Activated CD8-positive, alpha-beta T cell treated with anti-CD3 and anti-CD28 coated beads, Interleukin-2, amount 10 ng/mL, durations not matched to agents 7 days and 5 days (primary cell): ENCODE data around the gene TMEM106C. TPM values are rescaled to one million over a fixed set of nuclear protein-coding genes. Genes with fewer than 3 reads are reported as not detected.

ENCODE experiments used
- ATAC-seq: fragments of 150-1000 bp; cut with Tn5 transposase; one replicate; pipeline ENCODE4 v1.10.0; 2021; ENCODE audit warnings: moderate library complexity
- CTCF ChIA-PET: fragments of 350-600 bp; sonication (Branson Sonifier 250); formaldehyde crosslinking; loops from one replicate; lab custom pipeline; 2021; ENCODE audit warnings: antibody characterized with exemption; lab: Charles Lee
- POLR2A ChIA-PET: fragments of 350-600 bp; sonication (Branson Sonifier 250); formaldehyde crosslinking; loops from one replicate; lab custom pipeline; 2021; ENCODE audit warnings: antibody characterized with exemption; lab: Charles Lee
- DNase-seq: peaks from one replicate; pipeline ENCODE4 v3.0.0-alpha.2; 2020
- H3K27ac Mint-ChIP-seq: one replicate; pipeline ENCODE4 v1.8.0; 2021; ENCODE audit warnings: mild to moderate bottlenecking, mixed read lengths
- H3K27me3 Mint-ChIP-seq: one replicate; pipeline ENCODE4 v1.8.0; 2021; ENCODE audit warnings: low read depth, mixed read lengths
- H3K36me3 Mint-ChIP-seq: one replicate; pipeline ENCODE4 v1.8.0; 2021; ENCODE audit warnings: low read depth, mixed read lengths
- H3K4me1 Mint-ChIP-seq: one replicate; pipeline ENCODE4 v1.8.0; 2021; ENCODE audit warnings: low read depth, mixed read lengths
- H3K4me3 Mint-ChIP-seq: one replicate; pipeline ENCODE4 v1.8.0; 2021; ENCODE audit warnings: mild to moderate bottlenecking, mixed read lengths
- H3K9me3 Mint-ChIP-seq: one replicate; pipeline ENCODE4 v1.8.0; 2022; ENCODE audit warnings: mixed read lengths; ENCODE audit not compliant: insufficient read depth
- total RNA-seq, 2 experiments: library from RNA; stranded (reverse); gene quantifications; one replicate each; pipeline ENCODE4 v1.2.3, GENCODE V29; 2021

The TMEM106C gene
- total RNA-seq, 2 experiments from 2014 or later = 139 to 140 TPM

- no peaks in the 10 kb centered on the region for H3K9me3 Mint-ChIP-seq
- POLR2A ChIA-PET = no interaction called here
- no peak for DNase-seq
- no peak for ATAC-seq
- no peak overlapping the region for H3K4me3 Mint-ChIP-seq
- no peaks in the 10 kb centered on the region for H3K4me1 Mint-ChIP-seq
- CTCF ChIA-PET = no interaction called here
- H3K36me3 Mint-ChIP-seq = peaks cover 9% of the 10 kb centered on the region
- H3K27ac Mint-ChIP-seq = no peak overlapping the region
- H3K27me3 Mint-ChIP-seq = peaks cover 2% of the 10 kb centered on the region
These were observed 9.5 kb downstream of the TMEM106C start for GRCh38 chr12:47972895-47973294.

- POLR2A ChIA-PET = no interaction called here
- CTCF ChIA-PET = no interaction called here
- DNase-seq = no peak
- Mint-ChIP-seq H3K36me3 (peaks cover 4% of the 10 kb centered on the region), H3K27me3 (peaks cover 3% of the 10 kb centered on the region), H3K4me1 (no peaks in the 10 kb centered on the region), H3K9me3 (no peaks in the 10 kb centered on the region), H3K27ac (no peak overlapping the region), H3K4me3 (no peak overlapping the region)
- ATAC-seq = no peak
These were observed 10.5 kb downstream of the TMEM106C start for GRCh38 chr12:47973870-47974269.

GRCh38 chr12:47975036-47975620 is 11.7 kb downstream of the TMEM106C start:
- POLR2A ChIA-PET = interaction anchor here (1.0 kb wide), 1 partner anchor 8 kb away, joined by 4 read pairs; no protein-coding TSS in a partner anchor
- CTCF ChIA-PET = interaction anchor here (1.9 kb wide), 1 partner anchor 12 kb away, joined by 5 read pairs; the partner anchor contains the start of gene TMEM106C
- Mint-ChIP-seq H3K4me3 (no peak overlapping the region), H3K9me3 (no peaks in the 10 kb centered on the region), H3K4me1 (no peaks in the 10 kb centered on the region), H3K27ac (no peak overlapping the region), H3K36me3 (no peaks in the 10 kb centered on the region), H3K27me3 (peaks cover 6% of the 10 kb centered on the region)
- DNase-seq = no peak
- no peak for ATAC-seq

GRCh38 chr12:47975816-47976215 is 12.4 kb downstream of the TMEM106C start:
- Mint-ChIP-seq H3K4me3 (no peak overlapping the region), H3K9me3 (no peaks in the 10 kb centered on the region), H3K27me3 (peaks cover 6% of the 10 kb centered on the region), H3K27ac (no peak overlapping the region), H3K36me3 (no peaks in the 10 kb centered on the region), H3K4me1 (no peaks in the 10 kb centered on the region)
- ChIA-PET CTCF (interaction anchor here (1.9 kb wide), 1 partner anchor 13 kb away, joined by 5 read pairs; the partner anchor contains the start of gene TMEM106C), POLR2A (interaction anchor here (1.0 kb wide), 1 partner anchor 9 kb away, joined by 4 read pairs; no protein-coding TSS in a partner anchor)
- ATAC-seq (no peak), DNase-seq (no peak)

GRCh38 chr12:47977046-47977771 is 13.8 kb downstream of the TMEM106C start:
- peaks cover 6% of the 10 kb centered on the region for H3K27me3 Mint-ChIP-seq
- DNase-seq (no peak), ATAC-seq (no peak)
- ChIA-PET CTCF (no interaction called here), POLR2A (no interaction called here)
- H3K4me3 Mint-ChIP-seq = no peak overlapping the region
- H3K4me1 Mint-ChIP-seq = no peaks in the 10 kb centered on the region
- H3K36me3 Mint-ChIP-seq = no peaks in the 10 kb centered on the region
- no peak overlapping the region for H3K27ac Mint-ChIP-seq
- H3K9me3 Mint-ChIP-seq = no peaks in the 10 kb centered on the region

- DNase-seq (no peak), ATAC-seq (no peak)
- no peaks in the 10 kb centered on the region for H3K36me3 Mint-ChIP-seq
- no peak overlapping the region for H3K4me3 Mint-ChIP-seq
- CTCF ChIA-PET = interaction anchor here (0.8 kb wide), 1 partner anchor 140 kb away, joined by 3 read pairs; no protein-coding TSS in a partner anchor
- no peak overlapping the region for H3K27ac Mint-ChIP-seq
- peaks cover 6% of the 10 kb centered on the region for H3K27me3 Mint-ChIP-seq
- H3K4me1 Mint-ChIP-seq = no peaks in the 10 kb centered on the region
- H3K9me3 Mint-ChIP-seq = no peaks in the 10 kb centered on the region
- POLR2A ChIA-PET = no interaction called here
These were observed 14.6 kb downstream of the TMEM106C start for GRCh38 chr12:47977772-47978597.

GRCh38 chr12:47978598-47978873 is 15.1 kb downstream of the TMEM106C start:
- ChIA-PET POLR2A (no interaction called here), CTCF (interaction anchor here (0.8 kb wide), 1 partner anchor 140 kb away, joined by 3 read pairs; no protein-coding TSS in a partner anchor)
- no peak for DNase-seq
- Mint-ChIP-seq H3K4me1 (no peaks in the 10 kb centered on the region), H3K9me3 (no peaks in the 10 kb centered on the region), H3K4me3 (no peak overlapping the region), H3K27me3 (peaks cover 6% of the 10 kb centered on the region), H3K27ac (no peak overlapping the region), H3K36me3 (no peaks in the 10 kb centered on the region)
- no peak for ATAC-seq

- H3K4me3 Mint-ChIP-seq = no peak overlapping the region
These were observed 15.8 kb downstream of the TMEM106C start for GRCh38 chr12:47979166-47979565.

GRCh38 chr12:47979686-47980085 is 16.3 kb downstream of the TMEM106C start:
- H3K9me3 Mint-ChIP-seq = no peaks in the 10 kb centered on the region
- ChIA-PET CTCF (no interaction called here), POLR2A (no interaction called here)
- H3K27ac Mint-ChIP-seq = no peak overlapping the region
- no peak overlapping the region for H3K4me3 Mint-ChIP-seq
- ATAC-seq (no peak), DNase-seq (no peak)
- H3K4me1 Mint-ChIP-seq = no peaks in the 10 kb centered on the region
- H3K27me3 Mint-ChIP-seq = peaks cover 9% of the 10 kb centered on the region
- H3K36me3 Mint-ChIP-seq = no peaks in the 10 kb centered on the region

More at GRCh38 chr12:47979166-47979565, 15.8 kb downstream of the TMEM106C start:
- POLR2A ChIA-PET = no interaction called here
- CTCF ChIA-PET = interaction anchor here (0.8 kb wide), 1 partner anchor 141 kb away, joined by 3 read pairs; no protein-coding TSS in a partner anchor
- no peaks in the 10 kb centered on the region for H3K4me1 Mint-ChIP-seq
- ATAC-seq = no peak
- no peak for DNase-seq
- H3K27ac Mint-ChIP-seq = no peak overlapping the region
- H3K27me3 Mint-ChIP-seq = peaks cover 6% of the 10 kb centered on the region
- no peaks in the 10 kb centered on the region for H3K36me3 Mint-ChIP-seq
- H3K9me3 Mint-ChIP-seq = no peaks in the 10 kb centered on the region

GRCh38 chr12:47980197-47980596 is 16.8 kb downstream of the TMEM106C start:
- no peak for ATAC-seq
- ChIA-PET POLR2A (no interaction called here), CTCF (no interaction called here)
- H3K4me3 Mint-ChIP-seq = no peak overlapping the region
- DNase-seq = no peak
- H3K9me3 Mint-ChIP-seq = no peaks in the 10 kb centered on the region
- peaks cover 13% of the 10 kb centered on the region for H3K27me3 Mint-ChIP-seq
- no peaks in the 10 kb centered on the region for H3K4me1 Mint-ChIP-seq
- no peak overlapping the region for H3K27ac Mint-ChIP-seq
- no peaks in the 10 kb centered on the region for H3K36me3 Mint-ChIP-seq

GRCh38 chr12:47980779-47981495 is 17.5 kb downstream of the TMEM106C start:
- POLR2A ChIA-PET = no interaction called here
- no peak for ATAC-seq
- H3K4me1 Mint-ChIP-seq = no peaks in the 10 kb centered on the region
- no peaks in the 10 kb centered on the region for H3K9me3 Mint-ChIP-seq
- CTCF ChIA-PET = interaction anchor here (1.0 kb wide), 1 partner anchor 17 kb away, joined by 4 read pairs; the partner anchor contains the start of gene TMEM106C
- no peaks in the 10 kb centered on the region for H3K36me3 Mint-ChIP-seq
- DNase-seq = no peak
- peaks cover 14% of the 10 kb centered on the region for H3K27me3 Mint-ChIP-seq
- H3K4me3 Mint-ChIP-seq = no peak overlapping the region
- no peak overlapping the region for H3K27ac Mint-ChIP-seq
